Keratinocyte (primary cell): ENCODE measurements around the gene MYCBPAP.
"Not testable (repeated sequence)": the region's sequence is repeated elsewhere in the genome, so short reads cannot be mapped to it uniquely, and the experiment has no call there.

Source experiments
- CTCF ChIP-seq, 3 experiments: IDR thresholded peaks in 1 of 3; conservative IDR thresholded peaks in 1 of 3; optimal IDR thresholded peaks in 1 of 3; 2 replicates in 2 of 3; 3 replicates in 1 of 3; pipeline versions ENCODE3 to v1.5.1; 2011; ENCODE audit warnings: low read length in 3 of 3, mild to moderate bottlenecking in 3 of 3, moderate library complexity in 2 of 3, control low read depth in 1 of 3, inconsistent platforms in 1 of 3; ENCODE audit not compliant: insufficient read depth in 2 of 3; ENCODE audit errors: extremely low read depth in 1 of 3
- EZH2 ChIP-seq: IDR thresholded peaks from one replicate; pipeline ENCODE4 v1.6.1; 2012; ENCODE audit warnings: inconsistent platforms, mild to moderate bottlenecking, low read length, moderate library complexity

DNA sequence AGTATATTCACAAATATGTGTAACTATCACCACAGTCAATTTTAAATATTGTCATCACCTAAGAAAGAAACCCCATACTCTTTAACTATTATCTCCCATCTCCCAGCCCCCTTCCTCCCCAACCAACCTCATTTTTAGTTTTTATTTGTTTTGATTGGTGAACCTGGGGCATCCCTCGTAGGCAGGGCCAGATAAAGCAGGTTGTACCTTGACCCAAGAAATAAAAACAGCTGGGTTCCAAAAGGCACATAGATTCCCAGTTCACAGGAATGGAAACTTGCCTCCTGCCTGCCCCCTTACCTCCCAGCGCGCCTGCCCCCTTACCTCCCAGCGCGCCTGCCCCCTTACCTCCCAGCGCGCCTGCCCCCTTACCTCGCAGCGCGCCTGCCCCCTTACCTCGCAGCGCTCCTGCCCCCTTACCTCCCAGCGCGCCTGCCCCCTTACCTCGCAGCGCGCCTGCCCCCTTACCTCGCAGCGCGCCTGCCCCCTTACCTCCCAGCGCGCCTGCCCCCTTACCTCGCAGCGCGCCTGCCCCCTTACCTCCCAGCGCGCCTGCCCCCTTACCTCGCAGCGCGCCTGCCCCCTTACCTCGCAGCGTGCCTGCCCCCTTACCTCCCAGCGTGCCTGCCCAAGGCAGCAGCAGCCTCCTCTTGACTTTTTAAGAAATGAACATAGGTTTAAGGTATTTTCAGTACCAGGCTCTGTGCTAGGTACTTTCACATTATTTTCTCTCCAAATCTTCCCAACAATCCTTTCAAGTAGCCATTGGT, 32.3 kb upstream of the MYCBPAP start:
- not testable (repeated sequence) for TF ChIP-seq CTCF (optimal IDR thresholded peaks at IDR 0.05 in 1 of 3, IDR thresholded peaks at IDR 0.05 in 1 of 3, conservative IDR thresholded peaks at IDR 0.05 in 1 of 3; ENCODE audit: extremely low read depth in 1 of 3, insufficient read depth in 2 of 3, low read length in 3 of 3); EZH2
